GM21528 (cell line): ENCODE results near the gene PLCG1.

ENCODE experiments used
- ATAC-seq: cut with Tn5 transposase; IDR thresholded peaks from one replicate; pipeline ENCODE4 v1.9.1; 2021; ENCODE audit warnings: mild to moderate bottlenecking, moderate library complexity; ENCODE audit not compliant: unreplicated experiment, low FRiP score

The PLCG1 gene

DNA sequence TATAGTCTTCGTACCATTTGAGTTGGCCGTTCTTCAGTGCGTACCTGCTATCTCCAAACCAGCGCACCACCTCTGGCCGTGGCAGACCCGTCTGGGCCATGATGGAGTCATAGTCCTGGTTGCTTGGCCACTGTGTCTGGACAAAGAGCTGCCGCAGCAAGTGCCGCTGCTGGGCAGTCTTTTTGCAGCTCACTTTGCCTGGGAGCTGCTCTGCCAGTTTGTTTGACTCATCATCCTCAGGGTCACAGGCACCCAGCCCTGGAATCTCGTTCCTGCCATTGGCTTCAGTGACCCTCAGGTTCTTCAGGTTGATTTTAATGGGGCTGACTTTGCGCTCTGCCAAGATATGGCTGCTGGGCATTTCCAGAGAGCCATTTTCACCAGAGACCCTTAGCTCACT is 65.1 kb downstream of the PLCG1 start:
- ATAC-seq = no peak

DNA sequence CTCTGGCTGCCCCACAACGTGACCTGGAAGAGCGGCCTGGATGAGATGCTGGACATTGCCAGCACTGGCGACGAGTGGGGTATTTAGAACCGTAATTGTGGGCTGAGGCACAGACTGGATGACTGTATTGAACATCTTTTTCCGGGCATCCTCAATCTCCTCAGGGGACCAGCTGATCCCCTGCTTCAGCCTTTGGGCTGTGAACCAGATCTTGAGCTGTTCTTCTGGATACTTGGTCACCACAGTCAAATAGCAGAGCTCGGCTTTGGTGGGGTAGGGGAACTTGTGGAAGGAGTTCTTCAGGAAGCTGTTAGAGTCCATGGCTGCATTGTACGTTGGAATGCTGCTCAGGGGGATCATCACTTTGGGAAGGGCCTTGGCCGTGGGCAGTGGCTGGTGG is 66.3 kb downstream of the PLCG1 start:
- no peak for ATAC-seq

DNA sequence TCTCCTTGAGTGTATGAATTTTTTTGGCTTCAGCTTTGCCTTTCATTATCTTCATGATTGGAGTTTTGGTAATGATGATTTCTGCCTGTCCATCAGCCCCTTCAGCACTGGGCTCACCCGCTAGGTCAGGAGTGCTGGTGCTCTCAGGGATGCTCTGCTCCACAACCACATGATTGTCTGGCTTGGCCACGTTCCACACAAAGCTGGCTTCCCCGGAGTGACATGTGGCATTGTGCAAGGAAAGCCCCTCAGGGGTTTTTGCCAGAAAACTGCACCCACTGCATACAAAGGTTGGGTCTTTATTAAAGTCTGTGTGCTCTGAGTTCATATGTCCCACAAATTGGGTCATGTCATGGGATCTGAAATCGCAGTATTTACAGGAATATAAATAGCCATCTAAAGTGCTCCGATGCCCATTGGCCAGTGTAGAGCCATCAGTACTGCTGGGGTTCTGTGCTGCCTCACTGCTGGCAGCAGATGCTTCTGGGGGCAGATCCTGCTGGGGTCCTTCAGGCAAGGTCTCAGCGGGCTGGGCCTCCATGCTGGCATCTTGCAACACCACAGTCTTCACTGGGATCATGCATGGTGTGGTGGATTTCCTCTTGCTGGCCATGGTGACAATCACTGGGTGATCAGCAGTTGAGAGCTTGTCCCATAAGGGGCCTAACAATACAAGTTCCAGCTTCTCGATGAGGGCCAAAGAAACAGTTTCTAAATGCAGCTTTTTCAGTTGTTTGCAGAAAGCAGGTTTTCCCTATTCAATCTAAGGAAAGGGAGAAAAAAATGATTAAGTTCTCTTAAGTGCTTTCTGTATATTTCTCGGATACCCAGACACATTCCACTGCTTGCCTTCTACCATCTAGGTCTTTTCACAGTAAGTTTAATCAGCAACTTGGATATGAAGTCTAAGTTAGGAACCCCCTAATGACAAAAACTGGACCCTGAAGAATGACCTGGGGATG is 67.2 kb downstream of the PLCG1 start:
- no peak for ATAC-seq

DNA sequence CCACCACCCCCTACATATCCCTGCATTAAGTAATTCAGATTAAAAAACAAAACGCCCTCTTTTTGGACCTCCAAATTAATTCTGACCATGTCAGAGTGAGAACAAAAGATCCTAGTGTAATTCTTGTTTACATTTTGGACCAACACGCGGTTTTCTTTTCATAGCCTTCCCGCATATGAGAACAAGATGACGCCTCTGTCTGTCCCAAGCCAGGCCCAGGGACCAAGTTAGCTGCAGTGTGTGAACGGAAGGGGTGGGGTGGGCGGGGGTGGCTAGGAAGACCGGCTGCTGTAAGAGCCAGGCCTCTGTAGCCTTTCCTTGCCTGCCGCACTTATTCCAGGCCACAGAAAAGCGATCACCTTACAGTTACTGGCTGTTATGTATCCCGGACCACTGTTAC is 68.0 kb downstream of the PLCG1 start:
- no peak for ATAC-seq

DNA sequence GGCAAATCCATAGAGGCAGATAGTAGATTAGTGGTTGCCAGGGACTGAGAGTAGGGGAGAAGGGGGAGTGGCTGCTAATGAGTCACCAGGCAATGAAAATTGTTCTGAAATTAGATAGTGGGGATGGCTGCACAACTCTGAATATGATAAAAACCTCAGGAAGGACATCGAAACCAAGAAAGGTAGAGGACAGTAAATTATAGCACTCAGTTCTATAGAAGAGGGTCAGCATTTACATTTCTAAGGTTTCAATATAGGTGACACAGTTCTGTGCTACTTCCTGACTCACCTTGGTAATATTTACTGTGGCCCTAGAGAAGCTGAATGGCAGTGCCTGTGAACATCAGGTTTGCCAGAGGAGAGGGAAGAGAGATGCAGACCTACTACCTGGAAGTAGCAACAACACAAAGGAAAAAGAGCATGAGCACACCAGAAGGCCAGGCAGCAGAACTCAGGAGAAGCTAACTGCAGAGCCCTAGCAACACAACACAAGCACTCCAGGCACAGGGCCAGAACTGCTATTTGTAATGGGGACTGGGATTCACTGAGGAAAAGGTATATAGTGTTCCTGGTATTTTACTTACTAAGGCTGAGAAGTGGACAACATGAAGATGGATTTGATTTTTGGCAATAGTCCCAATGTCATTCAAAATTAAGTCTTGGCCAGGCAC is 75.9 kb downstream of the PLCG1 start:
- no peak for ATAC-seq

DNA sequence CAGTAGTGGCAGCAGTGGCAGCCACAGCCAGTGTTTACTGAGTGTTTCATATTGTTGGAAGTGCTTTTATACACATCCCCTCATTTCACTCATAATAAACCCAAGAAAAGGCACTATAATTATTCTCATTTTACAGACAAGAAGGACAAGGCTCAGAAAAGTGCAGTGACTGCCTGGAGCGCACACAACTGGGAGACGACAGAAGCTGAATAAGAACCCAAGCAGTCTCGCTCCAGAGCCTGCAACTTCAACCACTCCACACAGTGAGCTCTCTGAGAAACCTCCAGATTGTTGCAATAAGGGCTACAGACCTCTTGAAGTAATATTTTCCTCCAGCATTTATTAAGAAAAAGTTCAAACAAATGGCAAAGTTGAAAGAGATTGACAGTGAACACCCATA is 76.9 kb downstream of the PLCG1 start:
- no peak for ATAC-seq

DNA sequence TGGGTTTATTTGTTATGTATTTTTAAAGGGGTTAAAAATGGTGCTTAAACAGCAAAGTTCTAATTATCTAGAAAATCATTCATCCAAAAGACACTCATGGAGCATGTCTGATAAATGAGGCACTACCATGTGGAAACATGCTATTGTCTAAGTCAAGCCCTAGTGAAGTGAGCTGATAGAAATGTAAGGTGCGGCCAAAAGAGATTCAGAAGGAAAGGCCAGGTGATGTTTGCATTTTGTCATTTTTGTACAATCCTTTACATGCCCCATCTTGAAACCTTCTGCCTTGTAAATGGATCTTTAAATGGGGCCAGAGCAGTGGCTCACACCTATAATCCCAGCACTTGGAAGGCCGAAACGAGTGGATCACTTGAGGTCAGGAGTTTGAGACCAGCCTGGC is 77.3 kb downstream of the PLCG1 start:
- ATAC-seq = no peak

DNA sequence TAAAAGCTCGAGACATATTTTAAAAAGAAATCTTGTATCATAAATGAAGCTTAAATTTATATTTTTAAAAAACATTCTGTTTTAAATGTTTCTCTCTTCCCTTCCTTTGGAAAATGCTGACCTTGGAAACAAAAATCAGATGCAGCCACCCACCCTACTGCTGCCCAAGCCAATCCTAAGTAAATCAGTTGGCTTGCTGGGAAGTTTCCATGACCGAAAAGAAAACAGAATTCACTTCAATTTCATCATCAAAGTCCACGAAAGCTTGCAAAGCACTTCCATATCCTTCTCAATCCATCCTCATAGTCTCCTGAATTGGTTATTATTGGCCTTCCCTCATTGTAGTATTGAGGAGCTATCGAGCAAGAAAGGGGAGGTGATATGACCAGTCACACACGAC is 80.1 kb downstream of the PLCG1 start:
- ATAC-seq = no peak

DNA sequence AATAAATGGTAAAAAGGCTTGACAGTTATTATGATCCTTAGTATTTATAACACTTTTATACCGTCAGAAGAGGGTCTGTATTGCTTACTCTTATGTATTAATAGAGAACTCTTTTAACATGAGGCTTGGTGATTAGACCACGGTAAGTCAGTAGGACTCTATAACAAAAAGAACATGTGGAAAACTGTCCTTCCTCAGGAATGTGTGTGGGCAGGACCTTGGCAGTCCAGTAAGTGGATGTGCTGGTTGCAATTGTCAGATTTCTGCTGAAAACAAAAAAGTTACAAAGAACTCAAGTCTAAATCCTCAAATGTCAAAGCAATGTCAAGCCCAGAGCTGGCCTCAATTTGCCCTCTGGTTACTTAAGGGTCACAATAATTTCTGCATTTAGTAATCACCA is 81.1 kb downstream of the PLCG1 start:
- no peak for ATAC-seq

DNA sequence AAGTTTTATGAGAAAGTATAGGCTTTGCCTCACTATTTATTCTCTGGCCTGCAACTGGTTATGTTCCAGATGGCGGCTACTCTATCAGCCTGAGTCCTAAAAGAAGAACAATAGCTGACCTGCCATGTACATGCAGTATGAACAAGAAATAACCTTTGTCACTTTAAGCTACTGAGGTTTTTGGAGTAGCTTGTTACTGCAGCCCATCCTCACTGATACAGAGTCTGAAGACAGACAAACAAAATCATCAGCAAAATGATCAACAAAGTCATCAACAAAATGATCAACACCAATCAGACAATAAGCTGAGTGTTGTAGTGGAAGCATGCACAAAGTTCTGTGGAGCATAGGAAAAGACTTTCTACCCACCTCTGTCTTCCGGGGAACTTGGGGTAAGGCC is 82.5 kb downstream of the PLCG1 start:
- ATAC-seq = no peak

DNA sequence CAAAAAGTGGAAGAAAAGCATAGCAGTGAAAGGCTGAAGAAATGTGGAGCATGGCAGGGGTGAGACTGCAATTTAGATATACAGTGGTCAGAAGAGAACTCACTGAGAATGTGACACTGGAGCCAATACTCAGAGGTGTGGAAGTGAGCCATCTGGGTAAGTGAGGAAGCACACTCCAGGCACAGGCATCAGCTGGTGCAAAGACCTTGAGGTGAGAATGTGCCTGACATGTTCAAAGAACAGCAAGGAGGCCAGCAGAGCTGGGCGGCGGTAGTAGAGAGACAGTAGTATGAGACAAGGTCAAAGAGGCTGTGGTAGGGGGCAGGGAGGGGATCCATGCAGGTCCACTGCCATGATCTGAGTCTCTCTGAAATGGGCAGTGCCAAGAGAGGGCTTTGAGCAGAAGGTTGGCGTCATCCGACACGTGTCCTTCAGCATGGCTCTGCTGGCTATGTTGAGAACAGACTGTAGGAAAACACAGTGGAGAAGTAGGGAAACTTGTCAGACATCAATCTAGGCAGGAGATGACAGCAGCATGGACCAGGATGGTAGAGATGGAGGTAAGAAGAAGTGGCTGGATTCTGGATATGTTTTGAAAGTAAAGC is 84.4 kb downstream of the PLCG1 start:
- ATAC-seq = no peak

DNA sequence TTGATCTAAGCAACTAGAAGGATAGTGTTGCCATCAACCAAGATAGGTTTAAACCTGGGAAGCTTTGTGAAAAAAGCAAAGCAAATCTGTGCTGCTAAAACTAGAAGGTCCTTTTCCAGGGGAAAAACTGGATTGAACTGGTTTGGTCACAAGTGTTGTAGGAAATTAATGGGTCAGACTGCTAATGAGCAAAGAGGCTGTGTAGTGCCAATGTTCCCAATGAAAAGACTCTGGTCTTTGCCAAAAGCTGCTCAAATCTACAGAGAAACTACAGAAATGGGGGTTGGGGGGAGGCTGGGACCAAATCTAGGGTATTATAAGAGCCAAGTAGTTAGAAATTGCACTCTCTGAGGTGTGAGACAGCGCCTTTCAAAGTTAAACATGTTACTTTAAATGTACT is 85.0 kb downstream of the PLCG1 start:
- ATAC-seq = no peak

DNA sequence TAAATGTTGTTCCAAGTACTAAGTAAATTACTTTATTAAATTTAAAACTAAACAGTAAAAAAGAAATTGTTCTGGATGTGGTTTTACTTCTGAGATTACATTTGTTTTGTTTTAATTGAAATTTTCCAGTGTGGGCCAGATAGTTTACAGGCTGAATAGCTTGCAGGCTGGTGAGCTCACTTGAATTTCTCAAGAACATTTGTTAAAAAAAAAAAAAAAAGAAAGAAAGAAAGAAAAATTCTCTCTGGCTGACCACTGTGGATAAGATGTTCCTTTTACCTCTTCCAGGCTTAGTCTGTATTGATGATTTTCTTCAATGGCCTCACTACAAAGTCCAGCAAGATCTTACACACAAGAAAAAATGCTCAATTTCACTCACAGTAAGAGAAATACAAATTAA is 85.4 kb downstream of the PLCG1 start:
- ATAC-seq = no peak

DNA sequence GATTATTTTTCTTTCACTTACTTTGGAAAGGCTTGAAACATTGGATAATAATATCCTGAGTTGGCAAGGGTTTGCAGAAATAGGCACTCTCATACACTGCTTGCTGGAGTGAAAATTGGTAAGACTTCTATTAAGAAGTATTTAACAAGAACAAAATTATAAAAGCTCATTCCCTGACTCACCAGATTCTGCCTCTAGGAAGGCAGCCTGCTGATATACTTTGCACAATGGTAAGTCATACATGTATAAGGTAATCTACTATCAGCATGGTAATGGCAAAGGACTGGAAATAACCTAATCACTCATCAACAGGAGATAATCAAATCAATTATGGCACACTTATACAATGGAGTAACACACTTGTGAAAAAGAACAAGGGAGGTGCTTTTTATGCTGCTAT is 85.8 kb downstream of the PLCG1 start:
- ATAC-seq = no peak

DNA sequence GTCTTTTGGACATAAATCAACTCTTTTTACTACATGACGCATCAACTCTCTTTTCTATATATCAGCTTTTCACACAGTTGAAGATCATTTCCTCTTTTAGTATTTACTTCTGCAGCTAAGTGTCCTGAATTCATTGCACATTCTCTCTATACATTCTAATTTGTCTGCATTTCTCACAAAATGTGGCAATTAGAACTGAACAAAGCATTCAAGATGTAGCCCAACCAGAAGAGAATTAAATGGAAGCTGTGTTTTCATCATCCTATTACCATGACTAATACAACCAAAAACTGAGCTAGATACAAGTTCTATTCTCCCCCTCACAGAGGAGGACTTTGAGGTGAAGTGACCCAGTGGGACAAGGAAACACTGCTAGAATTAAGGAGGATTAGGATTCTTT is 86.9 kb downstream of the PLCG1 start:
- no peak for ATAC-seq

DNA sequence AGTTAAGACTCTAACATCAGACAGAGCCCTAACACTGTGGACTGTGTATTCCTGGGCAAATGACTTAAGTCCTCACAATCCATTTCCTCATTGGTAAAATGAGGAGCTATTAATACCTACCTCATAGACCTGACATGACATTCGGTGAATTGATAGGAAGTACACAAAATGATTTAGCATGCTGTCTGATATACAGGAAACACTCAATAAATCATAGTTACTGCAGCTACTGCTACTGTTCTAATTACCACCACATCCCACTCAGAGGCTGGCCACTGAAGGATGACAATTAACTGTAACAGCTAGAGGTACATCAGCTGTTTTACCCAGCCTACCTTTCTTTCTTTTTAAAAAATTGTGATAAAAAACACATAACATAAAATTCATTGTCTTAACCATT is 87.7 kb downstream of the PLCG1 start:
- no peak for ATAC-seq

DNA sequence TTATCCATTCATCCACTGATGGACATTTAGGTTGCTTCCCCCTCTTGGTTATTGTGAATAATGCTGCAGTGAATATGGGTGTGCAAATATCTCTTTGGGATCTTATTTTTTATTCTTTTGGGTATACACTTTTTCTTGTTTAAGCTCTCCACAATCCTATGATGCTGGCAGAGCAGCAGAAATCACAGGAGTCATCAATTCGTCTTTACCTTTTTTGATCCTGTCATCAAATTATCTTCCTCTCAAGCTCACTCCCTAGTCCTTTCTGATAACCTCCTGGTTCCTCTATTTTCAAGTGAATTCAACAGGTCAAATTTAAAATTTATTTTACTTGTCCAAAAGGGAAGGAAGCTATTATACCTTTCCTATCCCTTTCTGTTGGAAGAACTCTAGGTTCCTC is 89.1 kb downstream of the PLCG1 start:
- ATAC-seq = no peak
